Neural progenitor cell (in vitro differentiated cells): ENCODE data around the gene UGT1A3.

Experiments used
- EZH2 ChIP-seq: fragments of 200-600 bp; sonication (generic); IDR thresholded peaks from 2 replicates; pipeline ENCODE4 v1.6.1; 2017; ENCODE audit warnings: antibody characterized with exemption, mild to moderate bottlenecking, moderate library complexity
- TF ChIP-seq, protein P1 (sequence below): fragments of 200-600 bp; sonication (generic); IDR thresholded peaks from 2 replicates; pipeline ENCODE4 v1.5.1; 2017; ENCODE audit warnings: antibody characterized with exemption, mild to moderate bottlenecking

DNA sequence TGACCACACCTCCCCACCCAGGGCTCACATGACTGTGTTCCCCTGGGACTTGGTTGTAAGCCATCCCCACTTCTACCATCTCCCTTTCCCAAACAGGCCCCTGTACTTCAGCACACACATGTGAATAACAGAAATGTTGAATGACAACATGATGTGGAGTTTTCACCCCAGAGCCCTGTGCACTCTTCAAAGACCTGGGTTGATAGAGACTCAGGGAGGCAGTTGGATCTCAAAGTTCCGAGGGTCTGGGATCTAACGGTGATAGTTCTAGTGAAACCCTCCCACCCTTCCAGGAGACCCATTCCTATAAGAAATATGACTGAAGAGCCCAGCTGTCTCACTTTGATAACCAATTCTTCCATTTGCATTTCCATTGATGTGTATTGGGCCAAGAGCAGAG lies 49.2 kb downstream of the UGT1A3 start, which contains the start of gene MROH2A:
- TF ChIP-seq, protein P1, sequence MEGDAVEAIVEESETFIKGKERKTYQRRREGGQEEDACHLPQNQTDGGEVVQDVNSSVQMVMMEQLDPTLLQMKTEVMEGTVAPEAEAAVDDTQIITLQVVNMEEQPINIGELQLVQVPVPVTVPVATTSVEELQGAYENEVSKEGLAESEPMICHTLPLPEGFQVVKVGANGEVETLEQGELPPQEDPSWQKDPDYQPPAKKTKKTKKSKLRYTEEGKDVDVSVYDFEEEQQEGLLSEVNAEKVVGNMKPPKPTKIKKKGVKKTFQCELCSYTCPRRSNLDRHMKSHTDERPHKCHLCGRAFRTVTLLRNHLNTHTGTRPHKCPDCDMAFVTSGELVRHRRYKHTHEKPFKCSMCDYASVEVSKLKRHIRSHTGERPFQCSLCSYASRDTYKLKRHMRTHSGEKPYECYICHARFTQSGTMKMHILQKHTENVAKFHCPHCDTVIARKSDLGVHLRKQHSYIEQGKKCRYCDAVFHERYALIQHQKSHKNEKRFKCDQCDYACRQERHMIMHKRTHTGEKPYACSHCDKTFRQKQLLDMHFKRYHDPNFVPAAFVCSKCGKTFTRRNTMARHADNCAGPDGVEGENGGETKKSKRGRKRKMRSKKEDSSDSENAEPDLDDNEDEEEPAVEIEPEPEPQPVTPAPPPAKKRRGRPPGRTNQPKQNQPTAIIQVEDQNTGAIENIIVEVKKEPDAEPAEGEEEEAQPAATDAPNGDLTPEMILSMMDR: no peak
- no peak for TF ChIP-seq EZH2
